K562 (cell line): ENCODE measurements around the gene RPLP2. TPM values are rescaled to one million over a fixed set of nuclear protein-coding genes. Genes with fewer than 3 reads are reported as not detected.
A peak's percentile ranks its signal among the peaks of the same experiment; 100 is the strongest.

ENCODE experiments used
- ATF7 ChIP-seq: fragments of 450-650 bp; IDR thresholded peaks from 2 replicates; pipeline ENCODE4 v1.7.1; 2014; ENCODE audit warnings: mild to moderate bottlenecking, moderate library complexity
- BRD9 ChIP-seq: fragments of 450-650 bp; IDR thresholded peaks from 2 replicates; pipeline ENCODE4 v1.6.1; 2018; ENCODE audit warnings: low read depth; ENCODE audit not compliant: partially characterized antibody
- CHD2 ChIP-seq: IDR thresholded peaks from 2 replicates; pipeline ENCODE4 v1.6.1; 2011; ENCODE audit warnings: low read depth, low read length
- HMG20B ChIP-seq: fragments of 250-450 bp; sonication (Bioruptor Pico); IDR thresholded peaks from 2 replicates; pipeline ENCODE4 v1.5.0; 2021; ENCODE audit warnings: mild to moderate bottlenecking
- HNRNPL ChIP-seq: fragments of 200-400 bp; formaldehyde crosslinking; IDR thresholded peaks from 2 replicates; pipeline ENCODE4 v1.6.1; 2017; ENCODE audit warnings: low read depth, mild to moderate bottlenecking, low read length
- HOXB6 ChIP-seq: fragments of 250-450 bp; sonication (Bioruptor Pico); IDR thresholded peaks from 2 replicates; pipeline ENCODE4 v1.5.1; 2022; ENCODE audit warnings: mild to moderate bottlenecking, borderline replicate concordance
- MED1 ChIP-seq: sonication (generic); formaldehyde crosslinking; IDR thresholded peaks from 2 replicates; pipeline ENCODE4 v1.8.1; 2023; ENCODE audit warnings: missing genetic modification reagents, borderline replicate concordance
- NR2C2 ChIP-seq, 2 experiments: fragments of 200-800 bp in 1 of 2; sonication (Bioruptor generic) in 1 of 2; sonication (generic) in 1 of 2; formaldehyde crosslinking in 1 of 2; IDR thresholded peaks; 2 replicates each; pipeline versions ENCODE4 v1.6.1 to v1.8.0; 2016 to 2022; ENCODE audit warnings: mild to moderate bottlenecking in 1 of 2, missing compliant biosample characterization in 1 of 2, missing genetic modification characterization in 1 of 2, missing genetic modification reagents in 1 of 2
- RFX7 ChIP-seq: fragments of 250-450 bp; sonication (Bioruptor Pico); IDR thresholded peaks from 2 replicates; pipeline ENCODE4 v1.5.1; 2021; ENCODE audit warnings: mild to moderate bottlenecking
- RHOXF2B ChIP-seq: fragments of 250-450 bp; sonication (Bioruptor Pico); conservative IDR thresholded peaks from 2 replicates; pipeline ENCODE4 v1.5.1; 2021
- SNRNP70 ChIP-seq: fragments of 200-400 bp; formaldehyde crosslinking; optimal IDR thresholded peaks from 2 replicates; pipeline ENCODE3; 2017; ENCODE audit warnings: low read depth, low read length
- ZBTB1 ChIP-seq: sonication (generic); formaldehyde crosslinking; IDR thresholded peaks from 2 replicates; pipeline ENCODE4 v1.8.1; 2023; ENCODE audit warnings: missing genetic modification reagents, low read depth, mild to moderate bottlenecking, borderline replicate concordance
- ZC3H8 ChIP-seq: fragments of 450-650 bp; IDR thresholded peaks from 2 replicates; pipeline ENCODE4 v1.6.1; 2017
- ZNF143 ChIP-seq: sonication (generic); formaldehyde crosslinking; IDR thresholded peaks from 2 replicates; pipeline ENCODE4 v1.9.0; 2022; ENCODE audit warnings: mild to moderate bottlenecking, missing genetic modification reagents
- ZNF3 ChIP-seq: fragments of 250-450 bp; sonication (Bioruptor Pico); IDR thresholded peaks from 2 replicates; pipeline ENCODE4 v1.5.0; 2021; ENCODE audit warnings: mild to moderate bottlenecking, moderate library complexity
- ZNF740 ChIP-seq, 3 experiments: fragments of 200-800 bp in 1 of 3; sonication (Bioruptor generic) in 1 of 3; sonication (generic) in 1 of 3; formaldehyde crosslinking in 1 of 3; IDR thresholded peaks; 2 replicates each; pipeline versions ENCODE4 v1.6.1 to v1.8.0; 2016 to 2022; ENCODE audit warnings: mild to moderate bottlenecking in 2 of 3, missing compliant biosample characterization in 2 of 3, missing genetic modification characterization in 2 of 3, missing genetic modification reagents in 1 of 3
- ZSCAN32 ChIP-seq: fragments of 450-650 bp; formaldehyde crosslinking; IDR thresholded peaks from 2 replicates; pipeline ENCODE4 v1.4.0; 2020; ENCODE audit warnings: mild to moderate bottlenecking, moderate library complexity
- polyA plus RNA-seq, 8 experiments: library from polyadenylated mRNA; depleted of rRNA in 4 of 8; stranded (reverse) in 5 of 8; unstranded in 3 of 8; fragments of >200 nt; fragmentation: Nextera tagmentation in 2 of 8; fragmentation: Illumina TruSeq in 1 of 8; extraction: Ambion mirVana in 2 of 8; extraction: Trizol in 1 of 8; gene quantifications; 2 replicates each; pipeline versions ENCODE4 v1.2.1 to v1.2.3, GENCODE V29; 2011 to 2014; ENCODE audit warnings: inconsistent platforms in 1 of 8, missing spikeins in 1 of 8
- total RNA-seq, 7 experiments: library from RNA; depleted of rRNA in 6 of 7; stranded (reverse); fragments of >200 nt in 6 of 7; fragmentation: Illumina TruSeq in 2 of 7; extraction: Trizol in 2 of 7; gene quantifications; 2 replicates each; pipeline versions ENCODE4 v1.2.1 to v1.2.3, GENCODE V29; 2011 to 2021; ENCODE audit warnings: low replicate concordance in 1 of 7
- TF ChIP-seq, protein P1 (sequence below), 2 experiments: fragments of 150-350 bp in 1 of 2; IDR thresholded peaks; 2 replicates each; pipeline ENCODE4 v1.6.1; 2012 to 2016; ENCODE audit warnings: low read depth in 2 of 2, low read length in 2 of 2, mild to moderate bottlenecking in 1 of 2, moderate library complexity in 1 of 2
- TF ChIP-seq, protein P2 (sequence below): fragments of 450-650 bp; formaldehyde crosslinking; IDR thresholded peaks from 2 replicates; pipeline ENCODE4 v1.4.0; 2020; ENCODE audit warnings: mild to moderate bottlenecking, moderate library complexity
- TF ChIP-seq, protein P3 (sequence below): IDR thresholded peaks from 2 replicates; pipeline ENCODE4 v1.6.1; 2016; ENCODE audit warnings: missing genetic modification characterization, missing compliant biosample characterization

Gene RPLP2
- total and polyA plus RNA-seq, 9 of the 15 experiments (the other 6 are each of a cell fraction or from before 2014, with no cell fraction given): 528 to 3,807 (median 1,633) TPM

DNA sequence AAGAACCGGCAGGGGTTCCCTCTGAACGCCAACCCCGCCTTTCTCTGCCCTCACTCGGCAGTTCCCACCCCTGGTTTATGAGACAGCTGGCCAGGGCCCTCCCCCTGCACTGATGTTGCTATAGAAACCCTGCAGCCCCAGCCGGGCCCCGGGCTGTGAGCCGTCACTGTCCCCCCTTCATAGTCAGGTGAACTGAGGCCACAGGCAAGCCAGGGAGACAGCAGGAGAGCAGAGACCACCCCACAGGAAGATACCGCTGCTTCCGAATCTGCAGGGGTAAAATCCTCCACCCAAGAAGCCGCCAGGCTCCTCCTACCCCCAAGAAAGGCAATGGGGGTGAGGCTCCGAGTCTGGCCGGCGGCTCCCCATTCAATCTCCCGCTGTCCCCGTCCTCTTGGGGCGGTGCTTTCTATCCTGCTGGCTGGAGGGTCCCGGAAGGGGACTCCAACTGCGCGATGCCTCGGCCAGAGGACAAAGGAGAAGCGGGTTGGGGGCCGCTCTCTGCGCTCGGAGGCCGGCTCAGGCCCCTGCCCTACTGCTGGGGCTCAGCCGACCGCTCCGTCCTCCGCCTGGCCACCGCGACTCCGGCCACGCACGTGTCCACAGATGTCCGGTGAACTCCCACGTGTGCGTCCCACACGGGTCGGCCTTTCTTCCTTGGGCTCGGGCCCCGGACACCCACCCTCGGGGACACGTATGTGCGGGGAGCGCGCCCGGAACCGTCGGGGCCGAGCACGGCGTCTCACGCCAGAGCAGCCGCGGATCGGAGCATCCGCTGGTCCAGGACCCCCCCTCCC is 12.3 kb upstream of the RPLP2 start (continued):
- TF ChIP-seq, protein P1, sequence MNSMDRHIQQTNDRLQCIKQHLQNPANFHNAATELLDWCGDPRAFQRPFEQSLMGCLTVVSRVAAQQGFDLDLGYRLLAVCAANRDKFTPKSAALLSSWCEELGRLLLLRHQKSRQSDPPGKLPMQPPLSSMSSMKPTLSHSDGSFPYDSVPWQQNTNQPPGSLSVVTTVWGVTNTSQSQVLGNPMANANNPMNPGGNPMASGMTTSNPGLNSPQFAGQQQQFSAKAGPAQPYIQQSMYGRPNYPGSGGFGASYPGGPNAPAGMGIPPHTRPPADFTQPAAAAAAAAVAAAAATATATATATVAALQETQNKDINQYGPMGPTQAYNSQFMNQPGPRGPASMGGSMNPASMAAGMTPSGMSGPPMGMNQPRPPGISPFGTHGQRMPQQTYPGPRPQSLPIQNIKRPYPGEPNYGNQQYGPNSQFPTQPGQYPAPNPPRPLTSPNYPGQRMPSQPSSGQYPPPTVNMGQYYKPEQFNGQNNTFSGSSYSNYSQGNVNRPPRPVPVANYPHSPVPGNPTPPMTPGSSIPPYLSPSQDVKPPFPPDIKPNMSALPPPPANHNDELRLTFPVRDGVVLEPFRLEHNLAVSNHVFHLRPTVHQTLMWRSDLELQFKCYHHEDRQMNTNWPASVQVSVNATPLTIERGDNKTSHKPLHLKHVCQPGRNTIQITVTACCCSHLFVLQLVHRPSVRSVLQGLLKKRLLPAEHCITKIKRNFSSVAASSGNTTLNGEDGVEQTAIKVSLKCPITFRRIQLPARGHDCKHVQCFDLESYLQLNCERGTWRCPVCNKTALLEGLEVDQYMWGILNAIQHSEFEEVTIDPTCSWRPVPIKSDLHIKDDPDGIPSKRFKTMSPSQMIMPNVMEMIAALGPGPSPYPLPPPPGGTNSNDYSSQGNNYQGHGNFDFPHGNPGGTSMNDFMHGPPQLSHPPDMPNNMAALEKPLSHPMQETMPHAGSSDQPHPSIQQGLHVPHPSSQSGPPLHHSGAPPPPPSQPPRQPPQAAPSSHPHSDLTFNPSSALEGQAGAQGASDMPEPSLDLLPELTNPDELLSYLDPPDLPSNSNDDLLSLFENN (IDR thresholded peaks at IDR 0.05; ENCODE audit: low read depth in 2 of 2, low read length in 2 of 2): no peak
- no peak for TF ChIP-seq ATF7
- TF ChIP-seq MED1 (CRISPR knock-in tag): 0 out of 2 replicates have a peak, but pooled peaks have one; percentile 22
- TF ChIP-seq HNRNPL: no peak
- peak; percentile 40; the same call in 1 of the 2 replicates for TF ChIP-seq ZNF143
- no peak for TF ChIP-seq HOXB6
- peak; percentile 78 for TF ChIP-seq ZNF740 (CRISPR knock-in tag; IDR thresholded peaks at IDR 0.05)
- 0 out of 4 replicates have a peak, but pooled peaks of 1 of the 2 experiments have one; percentile 41 for TF ChIP-seq ZNF740 (tag; IDR thresholded peaks at IDR 0.05)
- no peak for TF ChIP-seq ZNF3
- no peak for TF ChIP-seq NR2C2 (CRISPR knock-in tag; IDR thresholded peaks at IDR 0.05)
- no peak for TF ChIP-seq NR2C2 (tag; IDR thresholded peaks at IDR 0.05)
- TF ChIP-seq ZC3H8: no peak
- TF ChIP-seq, protein P2, sequence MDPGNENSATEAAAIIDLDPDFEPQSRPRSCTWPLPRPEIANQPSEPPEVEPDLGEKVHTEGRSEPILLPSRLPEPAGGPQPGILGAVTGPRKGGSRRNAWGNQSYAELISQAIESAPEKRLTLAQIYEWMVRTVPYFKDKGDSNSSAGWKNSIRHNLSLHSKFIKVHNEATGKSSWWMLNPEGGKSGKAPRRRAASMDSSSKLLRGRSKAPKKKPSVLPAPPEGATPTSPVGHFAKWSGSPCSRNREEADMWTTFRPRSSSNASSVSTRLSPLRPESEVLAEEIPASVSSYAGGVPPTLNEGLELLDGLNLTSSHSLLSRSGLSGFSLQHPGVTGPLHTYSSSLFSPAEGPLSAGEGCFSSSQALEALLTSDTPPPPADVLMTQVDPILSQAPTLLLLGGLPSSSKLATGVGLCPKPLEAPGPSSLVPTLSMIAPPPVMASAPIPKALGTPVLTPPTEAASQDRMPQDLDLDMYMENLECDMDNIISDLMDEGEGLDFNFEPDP: no peak
- TF ChIP-seq RHOXF2B (CRISPR knock-in tag): no peak
- no peak for TF ChIP-seq ZSCAN32 (CRISPR knock-in tag)
- TF ChIP-seq RFX7 (CRISPR knock-in tag): no peak
- no peak for TF ChIP-seq SNRNP70
- TF ChIP-seq, protein P3, sequence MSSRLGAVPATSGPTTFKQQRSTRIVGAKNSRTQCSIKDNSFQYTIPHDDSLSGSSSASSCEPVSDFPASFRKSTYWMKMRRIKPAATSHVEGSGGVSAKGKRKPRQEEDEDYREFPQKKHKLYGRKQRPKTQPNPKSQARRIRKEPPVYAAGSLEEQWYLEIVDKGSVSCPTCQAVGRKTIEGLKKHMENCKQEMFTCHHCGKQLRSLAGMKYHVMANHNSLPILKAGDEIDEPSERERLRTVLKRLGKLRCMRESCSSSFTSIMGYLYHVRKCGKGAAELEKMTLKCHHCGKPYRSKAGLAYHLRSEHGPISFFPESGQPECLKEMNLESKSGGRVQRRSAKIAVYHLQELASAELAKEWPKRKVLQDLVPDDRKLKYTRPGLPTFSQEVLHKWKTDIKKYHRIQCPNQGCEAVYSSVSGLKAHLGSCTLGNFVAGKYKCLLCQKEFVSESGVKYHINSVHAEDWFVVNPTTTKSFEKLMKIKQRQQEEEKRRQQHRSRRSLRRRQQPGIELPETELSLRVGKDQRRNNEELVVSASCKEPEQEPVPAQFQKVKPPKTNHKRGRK (tag): no peak
- TF ChIP-seq ZBTB1 (CRISPR knock-in tag): no peak
- TF ChIP-seq BRD9: no peak
- no peak for TF ChIP-seq CHD2
- TF ChIP-seq HMG20B (CRISPR knock-in tag): no peak
